HEK293T (cell line): ENCODE results near the gene MFSD6L.
A peak's percentile ranks its signal among the peaks of the same experiment; 100 is the strongest.

Experiments used
- CTCF ChIA-PET: fragments of 350-600 bp; formaldehyde crosslinking; extraction: SDS; loops from one replicate; lab custom pipeline; 2021; ENCODE audit warnings: antibody characterized with exemption, inconsistent platforms; lab: Yijun Ruan, JAX
- POLR2A ChIA-PET: fragments of 350-600 bp; formaldehyde crosslinking; extraction: SDS; loops from one replicate; lab custom pipeline; 2020; ENCODE audit warnings: antibody characterized with exemption, inconsistent platforms; lab: Yijun Ruan, JAX
- DNase-seq: peaks from one replicate; pipeline ENCODE4 v3.0.0; 2012; ENCODE audit warnings: mixed read lengths; ENCODE audit errors: extremely low spot score
- ARNT ChIP-seq: fragments of 450-650 bp; IDR thresholded peaks from 2 replicates; pipeline ENCODE4 v1.6.1; 2017; ENCODE audit warnings: mild to moderate bottlenecking
- BHLHE40 ChIP-seq: fragments of 450-650 bp; IDR thresholded peaks from 2 replicates; pipeline ENCODE4 v1.6.1; 2016; ENCODE audit warnings: mild to moderate bottlenecking, moderate library complexity, borderline replicate concordance
- CTBP1 ChIP-seq: fragments of 450-650 bp; IDR thresholded peaks from 2 replicates; pipeline ENCODE4 v1.6.1; 2016; ENCODE audit warnings: borderline replicate concordance
- ELF4 ChIP-seq: fragments of 450-650 bp; IDR thresholded peaks from 2 replicates; pipeline ENCODE4 v1.6.1; 2017; ENCODE audit warnings: antibody characterized with exemption
- FOXA1 ChIP-seq: fragments of 450-650 bp; IDR thresholded peaks from 2 replicates; pipeline ENCODE4 v1.6.1; 2016; ENCODE audit warnings: mild to moderate bottlenecking
- FOXK2 ChIP-seq: fragments of 450-650 bp; IDR thresholded peaks from 2 replicates; pipeline ENCODE4 v1.6.1; 2016; ENCODE audit warnings: mild to moderate bottlenecking
- FOXM1 ChIP-seq: fragments of 450-650 bp; IDR thresholded peaks from 2 replicates; pipeline ENCODE4 v1.6.1; 2017; ENCODE audit warnings: mild to moderate bottlenecking, borderline replicate concordance
- HDGF ChIP-seq: fragments of 450-650 bp; IDR thresholded peaks from 2 replicates; pipeline ENCODE4 v1.6.1; 2017; ENCODE audit warnings: antibody characterized with exemption, borderline replicate concordance
- L3MBTL2 ChIP-seq: fragments of 450-650 bp; conservative IDR thresholded peaks from 2 replicates; pipeline ENCODE4 v1.6.1; 2016; ENCODE audit warnings: mild to moderate bottlenecking
- LEF1 ChIP-seq: fragments of 450-650 bp; IDR thresholded peaks from 2 replicates; pipeline ENCODE4 v1.6.1; 2017; ENCODE audit warnings: mild to moderate bottlenecking, borderline replicate concordance
- NFRKB ChIP-seq: fragments of 450-650 bp; IDR thresholded peaks from 2 replicates; pipeline ENCODE4 v1.6.1; 2016; ENCODE audit warnings: mild to moderate bottlenecking, moderate library complexity
- SP1 ChIP-seq: fragments of 450-650 bp; IDR thresholded peaks from 2 replicates; pipeline ENCODE4 v1.6.1; 2017
- SUZ12 ChIP-seq: fragments of 450-650 bp; IDR thresholded peaks from 2 replicates; pipeline ENCODE4 v1.6.1; 2016; ENCODE audit warnings: mild to moderate bottlenecking
- TARDBP ChIP-seq: fragments of 450-650 bp; IDR thresholded peaks from 2 replicates; pipeline ENCODE4 v1.6.1; 2016
- ZNF384 ChIP-seq: fragments of 450-650 bp; IDR thresholded peaks from 2 replicates; pipeline ENCODE4 v1.6.1; 2016
- TF ChIP-seq, protein P1 (sequence below): fragments of 450-650 bp; IDR thresholded peaks from 2 replicates; pipeline ENCODE4 v1.6.1; 2016

MFSD6L gene

DNA sequence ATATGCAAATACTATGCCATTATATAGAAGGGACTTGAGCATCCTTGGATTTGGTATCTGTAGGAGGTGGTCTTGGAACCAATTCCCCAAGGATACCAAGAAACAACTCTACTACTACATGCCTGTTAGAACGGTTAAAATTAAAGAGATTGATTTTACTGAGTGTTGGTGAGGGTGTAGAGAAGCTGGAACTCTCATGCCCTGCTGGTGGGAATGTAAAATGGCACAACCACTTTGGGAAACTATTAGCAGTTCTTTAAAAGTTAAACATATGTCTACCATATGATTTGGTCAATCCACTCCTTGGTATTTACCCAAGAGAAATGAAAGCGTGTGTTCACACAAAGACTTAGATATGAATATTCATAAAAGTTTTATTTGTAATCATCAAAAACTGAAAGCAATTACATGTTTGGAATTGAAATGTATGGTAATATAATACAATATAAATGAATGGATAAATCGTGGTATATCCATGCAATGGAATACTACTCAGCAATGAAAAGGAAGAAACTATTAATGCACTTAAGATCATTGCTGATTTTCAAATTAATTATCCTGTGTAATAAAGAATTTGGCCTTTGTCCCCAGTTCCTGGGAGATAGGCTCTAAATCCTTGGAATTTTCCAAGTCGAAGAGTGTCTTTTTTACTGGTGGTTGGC, 7.8 kb downstream of the MFSD6L start:
- DNase-seq = no peak
- ChIA-PET POLR2A (no interaction called here), CTCF (no interaction called here)
- TF ChIP-seq SP1 (no peak), ZNF384 (no peak), TARDBP (no peak), ELF4 (no peak), FOXA1 (no peak), CTBP1 (no peak), NFRKB (no peak), BHLHE40 (no peak), FOXK2 (no peak), SUZ12 (no peak), HDGF (no peak), LEF1 (no peak), L3MBTL2 (no peak), ARNT (no peak), FOXM1 (no peak)
- TF ChIP-seq, protein P1, sequence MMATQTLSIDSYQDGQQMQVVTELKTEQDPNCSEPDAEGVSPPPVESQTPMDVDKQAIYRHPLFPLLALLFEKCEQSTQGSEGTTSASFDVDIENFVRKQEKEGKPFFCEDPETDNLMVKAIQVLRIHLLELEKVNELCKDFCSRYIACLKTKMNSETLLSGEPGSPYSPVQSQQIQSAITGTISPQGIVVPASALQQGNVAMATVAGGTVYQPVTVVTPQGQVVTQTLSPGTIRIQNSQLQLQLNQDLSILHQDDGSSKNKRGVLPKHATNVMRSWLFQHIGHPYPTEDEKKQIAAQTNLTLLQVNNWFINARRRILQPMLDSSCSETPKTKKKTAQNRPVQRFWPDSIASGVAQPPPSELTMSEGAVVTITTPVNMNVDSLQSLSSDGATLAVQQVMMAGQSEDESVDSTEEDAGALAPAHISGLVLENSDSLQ = no peak

DNA sequence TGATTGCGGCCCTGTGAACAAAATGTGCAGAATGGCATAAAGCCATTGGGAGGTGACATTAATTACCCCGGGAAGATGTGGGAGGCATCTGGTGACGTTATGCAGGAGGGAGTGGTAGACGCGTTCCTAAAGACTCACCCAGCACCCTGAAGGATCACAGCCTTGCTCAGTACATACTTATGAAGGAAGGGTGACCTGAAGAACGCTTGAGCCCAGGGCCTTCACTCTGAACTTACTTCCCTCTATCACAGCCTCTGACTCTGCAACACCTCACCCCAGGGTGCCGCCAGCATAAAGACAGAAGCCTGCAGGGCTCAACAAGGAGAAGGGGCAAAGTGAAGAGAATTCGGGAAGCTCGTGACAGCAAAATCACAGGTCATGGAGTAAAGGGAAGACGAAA, 9.4 kb downstream of the MFSD6L start:
- ChIA-PET CTCF (no interaction called here), POLR2A (no interaction called here)
- no peak for DNase-seq
- TF ChIP-seq FOXK2 (no peak), SUZ12 (no peak), SP1 (no peak), FOXA1 (no peak), L3MBTL2 (no peak)
- TF ChIP-seq, protein P1 = no peak

DNA sequence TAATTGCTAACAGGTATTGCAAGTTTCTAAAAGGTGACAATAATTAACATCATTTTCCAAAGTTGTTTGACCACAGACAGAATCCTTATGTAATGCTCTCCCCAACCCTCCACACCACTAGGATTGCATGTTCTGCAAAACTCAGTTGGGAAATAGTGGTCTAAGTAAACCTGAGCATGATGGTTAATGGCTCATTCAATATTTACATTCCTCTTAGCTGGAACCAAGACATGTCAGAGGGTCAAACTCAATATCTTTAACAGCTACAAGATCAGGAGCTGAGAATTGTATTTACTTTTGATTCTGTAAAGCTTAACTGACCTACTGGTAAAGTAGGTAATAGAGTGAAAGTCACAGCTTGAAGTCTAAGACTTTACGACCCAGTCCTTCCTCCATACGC, 10.2 kb downstream of the MFSD6L start:
- CTCF ChIA-PET = no interaction called here
- POLR2A ChIA-PET = no interaction called here
- TF ChIP-seq TARDBP = no peak
- TF ChIP-seq BHLHE40 = no peak
- TF ChIP-seq, protein P1 = no peak
- DNase-seq = no peak

DNA sequence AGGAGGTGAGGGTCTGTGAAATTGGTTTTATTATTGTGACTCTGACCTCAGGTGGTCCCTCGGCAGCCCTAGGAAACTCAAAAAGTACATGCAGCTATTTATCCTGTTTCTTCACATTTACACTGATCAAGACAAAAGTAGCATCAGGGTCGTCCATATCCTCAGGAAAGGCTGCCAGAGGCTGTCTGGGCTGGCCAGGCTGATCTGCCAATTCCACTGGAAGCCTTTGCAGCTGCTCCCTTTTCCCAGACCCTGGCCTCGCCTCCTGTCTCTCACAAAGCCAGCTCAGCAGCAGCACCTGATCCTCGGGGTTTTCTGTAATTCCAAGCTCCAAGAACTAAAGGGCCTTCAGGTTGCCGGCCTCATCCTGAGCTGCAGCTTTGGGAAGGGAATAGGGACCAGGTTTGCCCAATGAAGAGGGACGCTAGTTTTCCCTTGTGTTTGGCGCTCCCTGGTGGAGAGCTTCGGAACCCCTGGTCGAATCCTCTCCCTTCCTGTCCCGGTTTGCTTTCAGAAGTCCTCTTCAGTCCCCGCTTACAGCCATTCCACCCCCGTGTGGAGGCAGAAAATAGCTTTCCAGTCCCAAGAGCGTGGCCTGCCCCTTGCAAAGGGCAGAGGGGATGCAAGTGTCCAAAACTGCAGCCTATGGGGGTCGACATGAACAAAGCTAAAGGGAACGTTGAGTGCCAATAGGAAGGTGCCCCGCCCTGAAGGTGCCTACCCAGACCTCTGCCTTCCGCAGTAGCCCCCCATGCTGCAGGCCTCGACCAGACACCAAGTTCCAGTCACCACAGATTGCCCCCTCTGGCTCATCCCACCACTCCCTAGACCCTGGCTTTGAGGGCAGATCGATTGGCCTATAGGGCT, 13.4 kb downstream of the MFSD6L start:
- ChIA-PET CTCF (interaction anchor here (0.6 to 2.2 kb wide), 8 partner anchors 9 to 398 kb away, joined by 3 to 10 read pairs (median 4); no protein-coding TSS in a partner anchor), POLR2A (interaction anchor here (0.9 kb wide), 1 partner anchor 402 kb away, joined by 3 read pairs; no protein-coding TSS in a partner anchor)
- DNase-seq = peak; percentile 78
- TF ChIP-seq NFRKB (no peak), TARDBP (no peak), FOXM1 (no peak), ZNF384 (no peak), ELF4 (no peak), SUZ12 (no peak), SP1 (no peak), HDGF (no peak), ARNT (no peak)
- TF ChIP-seq, protein P1 = no peak

DNA sequence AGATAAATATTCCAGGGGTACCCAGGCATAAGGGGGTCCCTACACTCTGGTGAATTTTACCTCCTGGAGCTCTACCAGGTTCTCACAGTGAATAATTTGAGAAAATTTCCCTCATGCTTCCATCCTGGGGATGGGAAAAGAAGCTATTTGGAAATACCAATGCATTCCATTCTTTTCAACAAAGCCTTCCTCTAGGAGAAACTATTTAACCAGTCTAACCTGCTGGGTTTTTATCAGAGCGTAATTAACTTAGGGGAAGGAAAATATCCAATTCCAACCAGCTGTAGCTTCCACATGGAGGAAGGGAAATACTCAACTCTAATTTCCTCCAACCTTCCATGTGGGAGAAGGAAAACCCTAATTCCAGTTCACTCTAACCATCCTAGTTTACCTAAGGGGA, 17.0 kb downstream of the MFSD6L start:
- ChIA-PET CTCF (interaction anchor here (0.6 kb wide), 1 partner anchor 400 kb away, joined by 3 read pairs; no protein-coding TSS in a partner anchor), POLR2A (no interaction called here)
- DNase-seq = no peak
- no peak for TF ChIP-seq L3MBTL2
- TF ChIP-seq, protein P1 = no peak
- TF ChIP-seq FOXM1 = no peak
- TF ChIP-seq SUZ12 = no peak
- TF ChIP-seq FOXA1 = no peak

DNA sequence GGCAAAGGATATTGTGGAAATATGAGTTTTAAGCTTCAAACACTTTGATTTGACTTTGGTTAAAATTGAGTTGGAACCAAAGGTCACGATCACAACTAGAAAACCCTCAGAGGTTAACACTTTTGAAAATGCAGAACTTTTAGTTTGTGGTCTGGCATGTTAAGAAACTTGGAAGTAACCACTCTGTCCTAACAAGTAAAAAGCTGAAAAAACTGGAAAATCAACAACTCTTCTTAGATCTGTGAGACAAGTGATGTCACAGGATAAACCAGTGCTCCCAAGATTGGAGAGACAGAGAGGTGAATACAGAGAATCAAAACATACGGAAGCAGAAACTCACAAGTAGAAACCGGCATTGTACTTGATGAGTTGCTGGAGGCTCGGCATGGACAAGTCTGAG, 17.4 kb downstream of the MFSD6L start:
- CTCF ChIA-PET = interaction anchor here (0.6 kb wide), 1 partner anchor 400 kb away, joined by 3 read pairs; no protein-coding TSS in a partner anchor
- no peak for DNase-seq
- TF ChIP-seq SP1 (no peak), BHLHE40 (no peak), ELF4 (no peak), ZNF384 (no peak), FOXM1 (no peak), L3MBTL2 (no peak)
- POLR2A ChIA-PET = no interaction called here
